ENCODE results near the gene ZNF775.

DNA sequence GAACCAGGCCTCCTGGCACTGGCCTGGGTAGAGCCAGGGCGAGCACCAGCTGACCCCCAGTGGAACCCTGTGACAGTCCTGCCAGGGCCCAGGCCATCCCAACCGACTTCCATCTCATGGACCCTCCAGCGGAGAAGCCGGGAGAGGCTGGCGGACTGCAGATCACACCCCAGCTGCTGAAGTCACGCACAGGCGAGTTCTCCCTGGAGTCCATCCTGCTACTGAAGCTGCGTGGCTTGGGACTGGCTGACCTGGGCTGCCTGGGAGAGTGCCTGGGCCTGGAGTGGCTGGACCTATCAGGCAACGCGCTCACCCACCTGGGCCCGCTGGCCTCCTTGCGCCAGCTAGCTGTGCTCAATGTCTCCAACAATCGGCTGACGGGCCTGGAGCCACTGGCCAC lies 42.4 kb upstream of the ZNF775 start:
- TF ChIP-seq, protein P1, sequence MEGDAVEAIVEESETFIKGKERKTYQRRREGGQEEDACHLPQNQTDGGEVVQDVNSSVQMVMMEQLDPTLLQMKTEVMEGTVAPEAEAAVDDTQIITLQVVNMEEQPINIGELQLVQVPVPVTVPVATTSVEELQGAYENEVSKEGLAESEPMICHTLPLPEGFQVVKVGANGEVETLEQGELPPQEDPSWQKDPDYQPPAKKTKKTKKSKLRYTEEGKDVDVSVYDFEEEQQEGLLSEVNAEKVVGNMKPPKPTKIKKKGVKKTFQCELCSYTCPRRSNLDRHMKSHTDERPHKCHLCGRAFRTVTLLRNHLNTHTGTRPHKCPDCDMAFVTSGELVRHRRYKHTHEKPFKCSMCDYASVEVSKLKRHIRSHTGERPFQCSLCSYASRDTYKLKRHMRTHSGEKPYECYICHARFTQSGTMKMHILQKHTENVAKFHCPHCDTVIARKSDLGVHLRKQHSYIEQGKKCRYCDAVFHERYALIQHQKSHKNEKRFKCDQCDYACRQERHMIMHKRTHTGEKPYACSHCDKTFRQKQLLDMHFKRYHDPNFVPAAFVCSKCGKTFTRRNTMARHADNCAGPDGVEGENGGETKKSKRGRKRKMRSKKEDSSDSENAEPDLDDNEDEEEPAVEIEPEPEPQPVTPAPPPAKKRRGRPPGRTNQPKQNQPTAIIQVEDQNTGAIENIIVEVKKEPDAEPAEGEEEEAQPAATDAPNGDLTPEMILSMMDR (CRISPR knock-in tag; IDR thresholded peaks at IDR 0.05): no peak
- TF ChIP-seq, protein P2, sequence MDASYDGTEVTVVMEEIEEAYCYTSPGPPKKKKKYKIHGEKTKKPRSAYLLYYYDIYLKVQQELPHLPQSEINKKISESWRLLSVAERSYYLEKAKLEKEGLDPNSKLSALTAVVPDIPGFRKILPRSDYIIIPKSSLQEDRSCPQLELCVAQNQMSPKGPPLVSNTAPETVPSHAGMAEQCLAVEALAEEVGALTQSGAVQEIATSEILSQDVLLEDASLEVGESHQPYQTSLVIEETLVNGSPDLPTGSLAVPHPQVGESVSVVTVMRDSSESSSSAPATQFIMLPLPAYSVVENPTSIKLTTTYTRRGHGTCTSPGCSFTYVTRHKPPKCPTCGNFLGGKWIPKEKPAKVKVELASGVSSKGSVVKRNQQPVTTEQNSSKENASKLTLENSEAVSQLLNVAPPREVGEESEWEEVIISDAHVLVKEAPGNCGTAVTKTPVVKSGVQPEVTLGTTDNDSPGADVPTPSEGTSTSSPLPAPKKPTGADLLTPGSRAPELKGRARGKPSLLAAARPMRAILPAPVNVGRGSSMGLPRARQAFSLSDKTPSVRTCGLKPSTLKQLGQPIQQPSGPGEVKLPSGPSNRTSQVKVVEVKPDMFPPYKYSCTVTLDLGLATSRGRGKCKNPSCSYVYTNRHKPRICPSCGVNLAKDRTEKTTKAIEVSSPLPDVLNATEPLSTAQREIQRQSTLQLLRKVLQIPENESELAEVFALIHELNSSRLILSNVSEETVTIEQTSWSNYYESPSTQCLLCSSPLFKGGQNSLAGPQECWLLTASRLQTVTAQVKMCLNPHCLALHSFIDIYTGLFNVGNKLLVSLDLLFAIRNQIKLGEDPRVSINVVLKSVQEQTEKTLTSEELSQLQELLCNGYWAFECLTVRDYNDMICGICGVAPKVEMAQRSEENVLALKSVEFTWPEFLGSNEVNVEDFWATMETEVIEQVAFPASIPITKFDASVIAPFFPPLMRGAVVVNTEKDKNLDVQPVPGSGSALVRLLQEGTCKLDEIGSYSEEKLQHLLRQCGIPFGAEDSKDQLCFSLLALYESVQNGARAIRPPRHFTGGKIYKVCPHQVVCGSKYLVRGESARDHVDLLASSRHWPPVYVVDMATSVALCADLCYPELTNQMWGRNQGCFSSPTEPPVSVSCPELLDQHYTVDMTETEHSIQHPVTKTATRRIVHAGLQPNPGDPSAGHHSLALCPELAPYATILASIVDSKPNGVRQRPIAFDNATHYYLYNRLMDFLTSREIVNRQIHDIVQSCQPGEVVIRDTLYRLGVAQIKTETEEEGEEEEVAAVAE (CRISPR knock-in tag; IDR thresholded peaks at IDR 0.05; ENCODE audit: borderline replicate concordance): no peak
- TF ChIP-seq, protein P3, sequence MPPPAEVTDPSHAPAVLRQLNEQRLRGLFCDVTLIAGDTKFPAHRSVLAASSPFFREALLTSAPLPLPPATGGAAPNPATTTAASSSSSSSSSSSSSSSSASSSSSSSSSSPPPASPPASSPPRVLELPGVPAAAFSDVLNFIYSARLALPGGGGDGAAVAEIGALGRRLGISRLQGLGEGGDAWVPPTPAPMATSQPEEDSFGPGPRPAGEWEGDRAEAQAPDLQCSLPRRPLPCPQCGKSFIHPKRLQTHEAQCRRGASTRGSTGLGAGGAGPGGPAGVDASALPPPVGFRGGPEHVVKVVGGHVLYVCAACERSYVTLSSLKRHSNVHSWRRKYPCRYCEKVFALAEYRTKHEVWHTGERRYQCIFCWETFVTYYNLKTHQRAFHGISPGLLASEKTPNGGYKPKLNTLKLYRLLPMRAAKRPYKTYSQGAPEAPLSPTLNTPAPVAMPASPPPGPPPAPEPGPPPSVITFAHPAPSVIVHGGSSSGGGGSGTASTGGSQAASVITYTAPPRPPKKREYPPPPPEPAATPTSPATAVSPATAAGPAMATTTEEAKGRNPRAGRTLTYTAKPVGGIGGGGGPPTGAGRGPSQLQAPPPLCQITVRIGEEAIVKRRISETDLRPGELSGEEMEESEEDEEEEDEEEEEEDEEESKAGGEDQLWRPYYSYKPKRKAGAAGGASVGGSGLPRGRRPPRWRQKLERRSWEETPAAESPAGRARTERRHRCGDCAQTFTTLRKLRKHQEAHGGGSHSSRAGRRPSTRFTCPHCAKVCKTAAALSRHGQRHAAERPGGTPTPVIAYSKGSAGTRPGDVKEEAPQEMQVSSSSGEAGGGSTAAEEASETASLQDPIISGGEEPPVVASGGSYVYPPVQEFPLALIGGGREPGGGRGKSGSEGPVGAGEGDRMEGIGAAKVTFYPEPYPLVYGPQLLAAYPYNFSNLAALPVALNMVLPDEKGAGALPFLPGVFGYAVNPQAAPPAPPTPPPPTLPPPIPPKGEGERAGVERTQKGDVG (CRISPR knock-in tag; IDR thresholded peaks at IDR 0.05; ENCODE audit: borderline replicate concordance): no peak
- TF ChIP-seq ZNF644 (CRISPR knock-in tag; IDR thresholded peaks at IDR 0.05; ENCODE audit: low read depth): no peak
- no peak for TF ChIP-seq ZNF138 (CRISPR knock-in tag; IDR thresholded peaks at IDR 0.05; ENCODE audit: low read depth)
- TF ChIP-seq EP300 (IDR thresholded peaks at IDR 0.05; ENCODE audit: low read depth in 2 of 2, low read length in 2 of 2): no peak
- no peak for TF ChIP-seq EP300 (CRISPR knock-in tag; IDR thresholded peaks at IDR 0.05; ENCODE audit: borderline replicate concordance)
- TF ChIP-seq NKX3-1 (CRISPR knock-in tag; IDR thresholded peaks at IDR 0.05): no peak
- TF ChIP-seq, protein P4, sequence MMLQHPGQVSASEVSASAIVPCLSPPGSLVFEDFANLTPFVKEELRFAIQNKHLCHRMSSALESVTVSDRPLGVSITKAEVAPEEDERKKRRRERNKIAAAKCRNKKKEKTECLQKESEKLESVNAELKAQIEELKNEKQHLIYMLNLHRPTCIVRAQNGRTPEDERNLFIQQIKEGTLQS (CRISPR knock-in tag; IDR thresholded peaks at IDR 0.05): no peak
- TF ChIP-seq SIN3B (IDR thresholded peaks at IDR 0.05; ENCODE audit: low read length): no peak
- no peak for TF ChIP-seq ESRRA (CRISPR knock-in tag; IDR thresholded peaks at IDR 0.05; ENCODE audit: low read depth)
- TF ChIP-seq, protein P5, sequence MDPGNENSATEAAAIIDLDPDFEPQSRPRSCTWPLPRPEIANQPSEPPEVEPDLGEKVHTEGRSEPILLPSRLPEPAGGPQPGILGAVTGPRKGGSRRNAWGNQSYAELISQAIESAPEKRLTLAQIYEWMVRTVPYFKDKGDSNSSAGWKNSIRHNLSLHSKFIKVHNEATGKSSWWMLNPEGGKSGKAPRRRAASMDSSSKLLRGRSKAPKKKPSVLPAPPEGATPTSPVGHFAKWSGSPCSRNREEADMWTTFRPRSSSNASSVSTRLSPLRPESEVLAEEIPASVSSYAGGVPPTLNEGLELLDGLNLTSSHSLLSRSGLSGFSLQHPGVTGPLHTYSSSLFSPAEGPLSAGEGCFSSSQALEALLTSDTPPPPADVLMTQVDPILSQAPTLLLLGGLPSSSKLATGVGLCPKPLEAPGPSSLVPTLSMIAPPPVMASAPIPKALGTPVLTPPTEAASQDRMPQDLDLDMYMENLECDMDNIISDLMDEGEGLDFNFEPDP (CRISPR knock-in tag; conservative IDR thresholded peaks at IDR 0.05): no peak
- no peak for TF ChIP-seq MAX (IDR thresholded peaks at IDR 0.05)
- TF ChIP-seq, protein P6, sequence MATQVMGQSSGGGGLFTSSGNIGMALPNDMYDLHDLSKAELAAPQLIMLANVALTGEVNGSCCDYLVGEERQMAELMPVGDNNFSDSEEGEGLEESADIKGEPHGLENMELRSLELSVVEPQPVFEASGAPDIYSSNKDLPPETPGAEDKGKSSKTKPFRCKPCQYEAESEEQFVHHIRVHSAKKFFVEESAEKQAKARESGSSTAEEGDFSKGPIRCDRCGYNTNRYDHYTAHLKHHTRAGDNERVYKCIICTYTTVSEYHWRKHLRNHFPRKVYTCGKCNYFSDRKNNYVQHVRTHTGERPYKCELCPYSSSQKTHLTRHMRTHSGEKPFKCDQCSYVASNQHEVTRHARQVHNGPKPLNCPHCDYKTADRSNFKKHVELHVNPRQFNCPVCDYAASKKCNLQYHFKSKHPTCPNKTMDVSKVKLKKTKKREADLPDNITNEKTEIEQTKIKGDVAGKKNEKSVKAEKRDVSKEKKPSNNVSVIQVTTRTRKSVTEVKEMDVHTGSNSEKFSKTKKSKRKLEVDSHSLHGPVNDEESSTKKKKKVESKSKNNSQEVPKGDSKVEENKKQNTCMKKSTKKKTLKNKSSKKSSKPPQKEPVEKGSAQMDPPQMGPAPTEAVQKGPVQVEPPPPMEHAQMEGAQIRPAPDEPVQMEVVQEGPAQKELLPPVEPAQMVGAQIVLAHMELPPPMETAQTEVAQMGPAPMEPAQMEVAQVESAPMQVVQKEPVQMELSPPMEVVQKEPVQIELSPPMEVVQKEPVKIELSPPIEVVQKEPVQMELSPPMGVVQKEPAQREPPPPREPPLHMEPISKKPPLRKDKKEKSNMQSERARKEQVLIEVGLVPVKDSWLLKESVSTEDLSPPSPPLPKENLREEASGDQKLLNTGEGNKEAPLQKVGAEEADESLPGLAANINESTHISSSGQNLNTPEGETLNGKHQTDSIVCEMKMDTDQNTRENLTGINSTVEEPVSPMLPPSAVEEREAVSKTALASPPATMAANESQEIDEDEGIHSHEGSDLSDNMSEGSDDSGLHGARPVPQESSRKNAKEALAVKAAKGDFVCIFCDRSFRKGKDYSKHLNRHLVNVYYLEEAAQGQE (IDR thresholded peaks at IDR 0.05; ENCODE audit: borderline replicate concordance in 1 of 2, low read depth in 1 of 2, low read length in 2 of 2): no peak
- TF ChIP-seq ZNF567 (CRISPR knock-in tag; IDR thresholded peaks at IDR 0.05; ENCODE audit: borderline replicate concordance): no peak
